Esophagus muscularis mucosa (tissue), 4 donors: ENCODE measurements around the gene KLK13. TPM values are rescaled to one million over a fixed set of nuclear protein-coding genes. Genes with fewer than 3 reads are reported as not detected.
A peak's percentile ranks its signal among the peaks of the same experiment; 100 is the strongest.

Experiments
- DNase-seq: peaks from one replicate; pipeline ENCODE4 v3.0.0-alpha.2; 2017; ENCODE audit errors: extremely low spot score
- H3K27ac ChIP-seq, 4 donors: fragments of 200-600 bp; sonication (generic); replicated peaks in 1 of 4; 1 replicate in 3 of 4; 2 replicates in 1 of 4; pipeline ENCODE4 v1.5.1; 2016 to 2019; ENCODE audit warnings: mild to moderate bottlenecking in 1 of 4
- H3K27me3 ChIP-seq, 4 donors: fragments of 200-600 bp; sonication (generic); one replicate each; pipeline versions ENCODE4 v1.5.1 to v1.6.0; 2016 to 2019
- H3K36me3 ChIP-seq, 4 donors: fragments of 200-600 bp; sonication (generic); one replicate each; pipeline ENCODE4 v1.5.1; 2016 to 2019
- H3K4me1 ChIP-seq, 4 donors: fragments of 200-600 bp; sonication (generic); one replicate each; pipeline ENCODE4 v1.5.1; 2016 to 2019
- H3K4me3 ChIP-seq, 4 donors: fragments of 200-600 bp; sonication (generic); 1 replicate in 2 of 4; 2 replicates in 2 of 4; pipeline ENCODE4 v1.5.1; 2016 to 2019; ENCODE audit warnings: mild to moderate bottlenecking in 4 of 4, moderate library complexity in 1 of 4
- H3K9me3 ChIP-seq, 4 donors: fragments of 200-600 bp; sonication (generic); 1 replicate in 3 of 4; 2 replicates in 1 of 4; pipeline ENCODE4 v1.5.1; 2016 to 2019
- EP300 ChIP-seq: sonication (generic); formaldehyde crosslinking; IDR thresholded peaks from one replicate; pipeline ENCODE4 v1.6.1; 2017; ENCODE audit warnings: antibody characterized with exemption
- POLR2A ChIP-seq: fragments of 450-650 bp; IDR thresholded peaks from one replicate; pipeline ENCODE4 v1.6.1; 2017; ENCODE audit warnings: antibody characterized with exemption, moderate library complexity, mild to moderate bottlenecking, low read depth
- POLR2AphosphoS5 ChIP-seq, 2 donors: sonication (generic); formaldehyde crosslinking; IDR thresholded peaks; one replicate each; pipeline ENCODE4 v1.6.1; 2017; ENCODE audit warnings: antibody characterized with exemption in 2 of 2
- WGBS: methylation state at CpG from one replicate; pipeline ENCODE4 v1.1.5; 2018; 5-methylcytosine and 5-hydroxymethylcytosine counted together
- intact Hi-C: fragments of 100-400 bp; cut with DNase I; formaldehyde crosslinking; loops from one replicate; pipeline ENCODE4 v1.15.1; 2023
- total RNA-seq, 4 donors: library from RNA; depleted of rRNA; stranded (reverse); fragments of >200 nt; gene quantifications; one replicate each; pipeline versions ENCODE4 v1.1.0 to v1.2.1, GENCODE V29; 2016
- TF ChIP-seq, protein P1 (sequence below), 3 experiments: fragments of 200-600 bp in 2 of 3; fragments of 450-650 bp in 1 of 3; sonication (generic) in 2 of 3; IDR thresholded peaks; one replicate each; pipeline ENCODE4 v1.5.1; 2017 to 2019; ENCODE audit warnings: antibody characterized with exemption in 3 of 3, mild to moderate bottlenecking in 2 of 3, moderate library complexity in 1 of 3

Gene KLK13
- total RNA-seq, 4 donors from 2014 or later, result not detected

- no peak for TF ChIP-seq EP300
- TF ChIP-seq, protein P1, sequence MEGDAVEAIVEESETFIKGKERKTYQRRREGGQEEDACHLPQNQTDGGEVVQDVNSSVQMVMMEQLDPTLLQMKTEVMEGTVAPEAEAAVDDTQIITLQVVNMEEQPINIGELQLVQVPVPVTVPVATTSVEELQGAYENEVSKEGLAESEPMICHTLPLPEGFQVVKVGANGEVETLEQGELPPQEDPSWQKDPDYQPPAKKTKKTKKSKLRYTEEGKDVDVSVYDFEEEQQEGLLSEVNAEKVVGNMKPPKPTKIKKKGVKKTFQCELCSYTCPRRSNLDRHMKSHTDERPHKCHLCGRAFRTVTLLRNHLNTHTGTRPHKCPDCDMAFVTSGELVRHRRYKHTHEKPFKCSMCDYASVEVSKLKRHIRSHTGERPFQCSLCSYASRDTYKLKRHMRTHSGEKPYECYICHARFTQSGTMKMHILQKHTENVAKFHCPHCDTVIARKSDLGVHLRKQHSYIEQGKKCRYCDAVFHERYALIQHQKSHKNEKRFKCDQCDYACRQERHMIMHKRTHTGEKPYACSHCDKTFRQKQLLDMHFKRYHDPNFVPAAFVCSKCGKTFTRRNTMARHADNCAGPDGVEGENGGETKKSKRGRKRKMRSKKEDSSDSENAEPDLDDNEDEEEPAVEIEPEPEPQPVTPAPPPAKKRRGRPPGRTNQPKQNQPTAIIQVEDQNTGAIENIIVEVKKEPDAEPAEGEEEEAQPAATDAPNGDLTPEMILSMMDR (IDR thresholded peaks at IDR 0.05), result no peak
- TF ChIP-seq POLR2A, result no peak
- TF ChIP-seq POLR2AphosphoS5 (IDR thresholded peaks at IDR 0.05), result no peak
- Histone ChIP-seq H3K4me3 (no peak overlapping the region), H3K27me3 (peaks cover 0 to 41% (median 3%) of the 10 kb centered on the region in 4 donors), H3K9me3 (peaks cover 0 to 19% (median 15%) of the 10 kb centered on the region in 4 donors), H3K36me3 (no peaks in the 10 kb centered on the region), H3K4me1 (peaks cover 0 to under 1% (median 0%) of the 10 kb centered on the region in 4 donors), H3K27ac (no peak overlapping the region)
- WGBS, result 75% methylated on average over 4 of the region's 5 CpGs
- DNase-seq, result no peak
- intact Hi-C loops, result no loop called here
These were observed 5.6 kb upstream of the KLK13 start for GRCh38 chr19:51070334-51071094.

GRCh38 chr19:51066393-51067186 is 1.7 kb upstream of the KLK13 start:
- no peaks in the 10 kb centered on the region for H3K36me3 ChIP-seq
- TF ChIP-seq EP300 (no peak), POLR2AphosphoS5 (IDR thresholded peaks at IDR 0.05) (no peak)
- H3K4me3 ChIP-seq, result no peak overlapping the region
- H3K4me1 ChIP-seq, result peaks cover 4 to 11% (median 8%) of the 10 kb centered on the region in 4 donors
- H3K27ac ChIP-seq, result no peak overlapping the region
- intact Hi-C loops, result no loop called here
- 62% methylated on average over 7 of the region's 7 CpGs for WGBS
- no peaks in the 10 kb centered on the region for H3K9me3 ChIP-seq
- peaks cover 0 to 57% (median 11%) of the 10 kb centered on the region in 4 donors for H3K27me3 ChIP-seq
- DNase-seq, result no peak

- Histone ChIP-seq H3K27me3 (peaks cover 0 to 61% (median 11%) of the 10 kb centered on the region in 4 donors), H3K4me3 (peak overlapping the region; percentile 3 to 29 (median 17)), H3K4me1 (peaks cover 4 to 11% (median 8%) of the 10 kb centered on the region in 4 donors), H3K9me3 (no peaks in the 10 kb centered on the region), H3K27ac (no peak overlapping the region), H3K36me3 (no peaks in the 10 kb centered on the region)
- WGBS, result 10% methylated on average over 23 of the region's 25 CpGs
- TF ChIP-seq POLR2AphosphoS5 (IDR thresholded peaks at IDR 0.05) (no peak), EP300 (no peak), POLR2A (no peak)
- TF ChIP-seq, protein P1 (IDR thresholded peaks at IDR 0.05), result no peak
- intact Hi-C loops, result no loop called here
- DNase-seq, result no peak
These were observed 499 bp upstream of the KLK13 start for GRCh38 chr19:51065221-51065960.

DNA sequence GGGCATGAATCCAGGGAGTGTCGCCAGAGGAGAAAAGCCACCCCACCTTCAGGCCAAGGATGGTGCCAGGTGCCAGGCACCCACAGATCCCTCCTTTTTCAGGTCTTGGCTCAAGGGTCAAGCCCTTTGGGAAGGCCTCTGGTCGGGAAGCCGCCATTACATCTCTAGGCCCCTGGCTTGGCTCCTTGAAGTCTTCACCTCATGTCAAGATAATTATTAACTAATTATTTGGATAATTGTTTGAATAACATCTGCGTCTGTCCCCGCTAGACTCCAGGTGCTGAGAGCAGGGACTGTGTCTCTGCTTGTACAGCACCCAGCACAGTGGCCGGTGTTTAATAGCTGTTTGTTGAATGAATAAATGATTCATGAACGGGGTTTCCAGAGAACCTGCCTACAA is 1.2 kb downstream of the KLK13 start:
- Histone ChIP-seq H3K4me3 (no peak overlapping the region), H3K4me1 (peaks cover 4 to 11% (median 8%) of the 10 kb centered on the region in 4 donors), H3K27ac (no peak overlapping the region), H3K36me3 (no peaks in the 10 kb centered on the region), H3K27me3 (peaks cover 0 to 69% (median 11%) of the 10 kb centered on the region in 4 donors), H3K9me3 (no peaks in the 10 kb centered on the region)
- WGBS, result 91% methylated on average over 6 of the region's 7 CpGs
- TF ChIP-seq POLR2AphosphoS5 (IDR thresholded peaks at IDR 0.05) (no peak), EP300 (no peak), POLR2A (no peak)
- TF ChIP-seq, protein P1 (IDR thresholded peaks at IDR 0.05), result no peak
- intact Hi-C loops, result no loop called here
- no peak for DNase-seq
